Naive B cell (primary cell): ENCODE results near the gene TSC2. TPM values are rescaled to one million over a fixed set of nuclear protein-coding genes. Genes with fewer than 3 reads are reported as not detected.
"Not testable (repeated sequence)": the region's sequence is repeated elsewhere in the genome, so short reads cannot be mapped to it uniquely, and the experiment has no call there.

Experiments
- ATAC-seq, 2 donors: fragments of 150-1000 bp; cut with Tn5 transposase; 2 replicates each; pipeline ENCODE4 v1.10.0; 2021; ENCODE audit warnings: low read depth in 2 of 2, mild to moderate bottlenecking in 2 of 2, moderate library complexity in 2 of 2
- DNase-seq: peaks from one replicate; pipeline ENCODE4 v3.0.0; 2022
- H3K27ac Mint-ChIP-seq, 6 donors: one replicate each; pipeline ENCODE4 v1.8.0; 2020 to 2022; ENCODE audit warnings: mild to moderate bottlenecking in 6 of 6, mixed read lengths in 6 of 6, moderate library complexity in 5 of 6, inconsistent platforms in 2 of 6
- H3K27me3 Mint-ChIP-seq, 3 donors: one replicate each; pipeline ENCODE4 v1.8.0; 2021 to 2022; ENCODE audit warnings: mixed read lengths in 3 of 3, mild to moderate bottlenecking in 1 of 3
- H3K36me3 Mint-ChIP-seq, 2 donors: one replicate each; pipeline ENCODE4 v1.8.0; 2020 to 2022; ENCODE audit warnings: mixed read lengths in 2 of 2, inconsistent platforms in 1 of 2, mild to moderate bottlenecking in 1 of 2
- H3K4me1 Mint-ChIP-seq, 3 donors: one replicate each; pipeline ENCODE4 v1.8.0; 2020 to 2022; ENCODE audit warnings: mixed read lengths in 3 of 3, inconsistent platforms in 1 of 3, mild to moderate bottlenecking in 1 of 3, moderate library complexity in 1 of 3
- H3K4me3 Mint-ChIP-seq, 8 donors: one replicate each; pipeline ENCODE4 v1.8.0; 2020 to 2022; ENCODE audit warnings: mild to moderate bottlenecking in 8 of 8, mixed read lengths in 8 of 8, moderate library complexity in 8 of 8, inconsistent platforms in 2 of 8
- H3K9me3 Mint-ChIP-seq, 7 donors: one replicate each; pipeline ENCODE4 v1.8.0; 2020 to 2022; ENCODE audit warnings: mixed read lengths in 7 of 7, mild to moderate bottlenecking in 5 of 7, inconsistent platforms in 2 of 7, moderate library complexity in 1 of 7
- polyA plus RNA-seq, 6 donors: library from polyadenylated mRNA; unstranded; fragments of 300-500 nt; fragmentation: Illumina TruSeq; gene quantifications; one replicate each; pipeline ENCODE4 v1.2.3, GENCODE V29; 2021; ENCODE audit warnings: low read depth in 6 of 6

The TSC2 gene
- polyA plus RNA-seq, 6 donors from 2014 or later = 16.6 to 45.0 (median 24.9) TPM

DNA sequence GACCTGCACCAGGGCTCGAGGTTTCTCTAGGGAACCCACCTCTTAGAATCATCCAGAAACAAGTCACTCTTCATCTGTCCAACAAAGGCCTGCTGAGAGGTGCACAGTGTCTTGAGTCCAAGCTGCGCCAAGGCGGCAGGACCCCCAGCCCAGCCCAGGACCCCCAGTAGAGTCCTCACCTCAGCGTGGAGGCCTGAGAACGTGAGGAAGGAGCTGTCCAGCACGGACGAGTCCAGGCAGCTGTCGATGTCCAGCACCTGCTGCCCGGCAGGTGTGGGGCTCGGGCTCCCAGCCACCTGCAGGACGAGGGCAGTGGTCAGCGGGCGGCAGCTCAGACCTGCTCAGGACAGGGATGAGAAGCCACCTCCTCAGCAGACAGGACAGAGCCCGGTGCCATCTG lies 49.9 kb downstream of the TSC2 start:
- not testable (repeated sequence) for H3K27me3 Mint-ChIP-seq, H3K36me3 Mint-ChIP-seq, H3K4me1 Mint-ChIP-seq, ATAC-seq, H3K4me3 Mint-ChIP-seq, DNase-seq, H3K27ac Mint-ChIP-seq, H3K9me3 Mint-ChIP-seq

DNA sequence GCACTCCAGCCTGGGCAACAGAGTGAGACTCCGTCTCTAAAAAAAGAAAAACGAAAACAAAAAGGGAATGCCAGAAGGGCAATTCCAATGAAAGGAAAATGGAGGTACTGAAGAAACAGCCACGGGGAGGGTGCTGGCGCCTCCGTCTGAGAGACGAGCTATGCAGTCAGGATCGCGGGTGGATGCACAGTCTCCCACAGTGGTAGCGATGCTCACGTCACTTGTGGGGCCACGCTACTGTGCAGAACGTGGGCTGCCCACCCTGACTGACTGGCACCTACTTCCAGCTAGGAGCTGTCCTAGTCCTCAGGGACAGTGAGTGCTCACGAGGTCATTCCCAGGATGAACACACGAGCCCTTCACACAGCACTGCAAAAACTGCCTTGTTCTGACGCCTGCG lies 53.8 kb downstream of the TSC2 start:
- not testable (repeated sequence) for H3K4me1 Mint-ChIP-seq, DNase-seq, H3K9me3 Mint-ChIP-seq, ATAC-seq, H3K27ac Mint-ChIP-seq, H3K27me3 Mint-ChIP-seq, H3K36me3 Mint-ChIP-seq, H3K4me3 Mint-ChIP-seq

DNA sequence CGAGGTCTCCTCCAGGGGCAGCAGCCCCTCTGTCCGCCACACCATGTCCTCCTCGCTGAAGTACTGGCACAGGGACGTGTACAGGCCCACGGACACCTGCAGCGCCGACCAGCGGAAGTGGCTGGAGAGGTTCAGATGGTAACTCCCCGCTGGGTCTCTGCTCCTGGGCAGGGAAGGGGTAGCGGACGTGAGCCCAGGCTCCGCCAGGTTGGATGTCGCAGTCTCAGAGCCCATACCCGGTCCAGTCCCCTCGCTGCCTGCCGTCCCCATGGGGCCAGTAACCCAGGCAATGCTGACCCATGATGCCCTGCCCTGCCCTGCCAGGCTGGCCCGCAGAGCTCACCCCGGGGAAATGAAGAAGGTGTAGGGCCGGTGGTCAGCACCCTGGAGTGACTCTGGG lies 54.7 kb downstream of the TSC2 start:
- H3K27me3 Mint-ChIP-seq = no peaks in the 10 kb centered on the region
- no peak for DNase-seq
- no peaks in the 10 kb centered on the region for H3K36me3 Mint-ChIP-seq
- no peak for ATAC-seq
- H3K4me3 Mint-ChIP-seq = no peak overlapping the region
- no peak overlapping the region for H3K27ac Mint-ChIP-seq
- peaks cover 0 to 3% (median 1%) of the 10 kb centered on the region in 3 donors for H3K4me1 Mint-ChIP-seq
- H3K9me3 Mint-ChIP-seq = no peaks in the 10 kb centered on the region

DNA sequence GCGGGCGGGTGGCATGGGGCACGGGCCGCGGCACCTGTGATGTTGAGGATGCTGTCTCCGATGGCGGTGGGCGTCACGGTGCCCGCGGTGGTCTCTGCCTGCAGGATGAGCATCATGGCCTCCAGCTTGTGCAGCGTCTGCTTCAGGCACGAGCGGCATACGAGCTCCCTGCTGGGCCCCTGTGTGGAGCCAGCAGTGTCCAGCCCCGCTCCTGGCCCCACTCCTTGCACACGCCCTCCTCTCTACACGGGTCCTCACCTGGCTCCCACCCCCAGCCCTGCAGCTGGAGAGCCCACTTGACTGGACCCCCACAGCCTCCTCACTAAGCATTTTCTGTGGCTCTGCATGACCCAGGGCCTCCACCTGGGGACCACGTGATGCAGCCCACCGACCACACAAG lies 56.7 kb downstream of the TSC2 start:
- not testable (repeated sequence) for ATAC-seq, DNase-seq, H3K9me3 Mint-ChIP-seq, H3K27me3 Mint-ChIP-seq, H3K4me3 Mint-ChIP-seq, H3K4me1 Mint-ChIP-seq, H3K36me3 Mint-ChIP-seq
- H3K27ac Mint-ChIP-seq = peak overlapping the region in 1 of 6 donors; percentile 66

DNA sequence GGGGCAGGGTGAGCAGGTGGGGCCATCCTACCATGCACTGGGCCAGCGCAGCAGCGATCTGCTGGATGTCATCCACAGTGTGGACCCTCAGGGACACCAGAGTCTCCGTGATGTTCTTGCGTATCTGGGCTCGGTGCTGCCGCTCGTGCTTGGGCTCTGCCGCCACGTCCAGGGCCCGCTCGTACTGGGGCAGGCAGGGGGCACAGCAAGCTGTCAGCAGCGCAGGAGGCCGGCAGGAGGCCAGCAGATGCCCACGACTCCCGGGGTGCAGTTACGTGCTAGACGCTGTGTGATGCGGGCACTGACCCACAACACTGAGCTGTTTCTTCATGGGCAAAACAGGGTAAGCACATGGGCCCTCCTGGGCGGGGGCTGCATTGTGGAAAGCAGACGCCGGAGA lies 57.5 kb downstream of the TSC2 start:
- H3K9me3 Mint-ChIP-seq, H3K27me3 Mint-ChIP-seq, H3K36me3 Mint-ChIP-seq, H3K27ac Mint-ChIP-seq, H3K4me3 Mint-ChIP-seq, ATAC-seq, H3K4me1 Mint-ChIP-seq, DNase-seq: not testable (repeated sequence)

DNA sequence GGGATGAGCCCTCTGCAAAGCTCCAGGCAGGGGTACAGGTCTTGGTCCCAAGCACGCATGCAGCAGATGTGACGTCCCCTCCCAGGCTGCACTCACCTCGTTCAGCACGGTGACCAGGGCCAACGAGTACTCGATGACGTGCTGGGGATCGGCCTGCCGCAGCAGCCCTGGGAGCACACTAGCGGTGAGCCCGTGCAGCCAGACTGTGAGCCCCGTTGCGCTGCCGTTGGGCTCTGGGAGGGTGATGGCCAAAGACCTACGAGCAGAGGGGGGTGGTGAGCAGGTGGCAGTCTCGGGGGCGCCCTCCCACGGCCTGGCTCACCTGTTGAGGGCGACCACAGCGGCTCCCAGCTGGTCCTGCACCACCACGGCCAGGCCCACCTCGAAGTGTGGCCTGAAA lies 58.0 kb downstream of the TSC2 start:
- peak overlapping the region in 1 of 8 donors; percentile 44 for H3K4me3 Mint-ChIP-seq
- not testable (repeated sequence) for H3K27ac Mint-ChIP-seq, H3K9me3 Mint-ChIP-seq, DNase-seq, ATAC-seq, H3K4me1 Mint-ChIP-seq, H3K27me3 Mint-ChIP-seq, H3K36me3 Mint-ChIP-seq

DNA sequence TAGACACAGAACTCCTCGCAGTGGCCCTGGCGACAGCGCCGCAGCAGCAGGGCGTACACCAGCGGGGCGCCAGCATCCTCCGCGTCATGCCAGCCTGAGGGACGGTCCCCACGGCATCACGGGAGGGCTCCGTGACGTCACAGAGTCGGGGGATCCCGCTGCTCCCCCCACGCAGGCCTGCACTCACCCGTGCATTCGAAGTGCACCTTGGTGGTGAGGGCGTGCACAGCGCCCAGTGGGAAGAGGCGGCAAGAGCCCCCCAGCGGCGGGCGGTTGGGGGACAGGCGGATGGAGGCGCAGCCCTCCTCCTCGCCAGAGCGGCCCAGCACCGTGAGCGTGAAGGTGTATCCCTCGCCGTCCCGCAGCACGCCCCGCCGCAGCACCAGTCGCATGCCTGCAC lies 58.4 kb downstream of the TSC2 start:
- not testable (repeated sequence) for H3K27me3 Mint-ChIP-seq, H3K4me1 Mint-ChIP-seq, H3K9me3 Mint-ChIP-seq, DNase-seq, H3K27ac Mint-ChIP-seq, ATAC-seq, H3K36me3 Mint-ChIP-seq, H3K4me3 Mint-ChIP-seq

DNA sequence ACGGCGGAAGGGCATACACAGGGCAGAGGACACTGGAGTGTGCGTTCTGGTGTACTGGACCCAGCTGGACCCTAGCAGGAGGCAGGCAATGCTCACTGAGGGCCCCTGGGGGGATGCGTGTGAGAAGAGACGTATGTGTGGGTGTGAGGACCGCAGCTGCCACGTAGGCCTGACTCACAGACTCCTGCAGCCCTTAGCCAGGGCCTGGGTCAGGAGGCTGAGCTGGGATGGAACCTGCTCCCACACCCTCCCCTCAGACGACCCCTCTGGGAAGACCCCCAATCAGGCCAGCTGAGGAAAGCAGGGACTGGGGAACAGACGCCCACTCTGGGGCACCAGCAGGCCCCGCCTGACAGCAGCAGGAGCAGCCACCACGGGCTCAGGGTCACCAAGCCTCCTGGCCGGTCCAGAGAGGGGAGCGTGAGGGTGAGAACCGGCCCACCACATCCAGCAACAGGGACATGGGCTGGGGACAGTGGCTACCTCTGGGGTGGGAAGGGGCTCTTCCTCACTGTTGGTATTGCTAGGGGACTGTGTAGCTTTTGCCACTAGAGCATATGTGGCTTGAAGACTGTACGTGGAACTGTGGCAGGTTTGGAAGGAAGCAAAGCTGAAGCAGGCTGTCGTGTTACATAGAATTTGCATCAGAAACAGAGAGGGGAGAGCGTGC lies 59.5 kb downstream of the TSC2 start:
- ATAC-seq, H3K9me3 Mint-ChIP-seq, DNase-seq, H3K4me1 Mint-ChIP-seq, H3K4me3 Mint-ChIP-seq, H3K27me3 Mint-ChIP-seq, H3K36me3 Mint-ChIP-seq: not testable (repeated sequence)
- H3K27ac Mint-ChIP-seq = peak overlapping the region in 2 of 6 donors; percentile 63 to 70

DNA sequence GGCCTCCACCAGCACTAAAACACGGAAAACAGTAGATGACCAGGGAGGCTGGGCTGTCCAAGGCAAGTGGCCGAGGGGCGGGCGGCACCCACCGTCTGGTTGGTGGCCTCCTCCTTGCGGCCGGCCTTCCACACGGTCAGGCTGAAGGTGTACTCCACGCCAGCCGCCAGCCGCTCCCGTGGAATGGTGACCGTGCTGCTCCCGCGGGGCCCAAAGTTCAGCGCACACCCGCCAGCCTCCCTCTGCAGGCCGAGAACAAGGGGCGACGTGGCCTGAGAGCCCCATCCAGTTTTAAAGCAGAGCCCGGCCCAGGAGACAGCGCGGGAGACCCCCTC lies 60.0 kb downstream of the TSC2 start:
- not testable (repeated sequence) for H3K9me3 Mint-ChIP-seq, DNase-seq, H3K27me3 Mint-ChIP-seq, ATAC-seq, H3K4me3 Mint-ChIP-seq, H3K36me3 Mint-ChIP-seq, H3K4me1 Mint-ChIP-seq, H3K27ac Mint-ChIP-seq

DNA sequence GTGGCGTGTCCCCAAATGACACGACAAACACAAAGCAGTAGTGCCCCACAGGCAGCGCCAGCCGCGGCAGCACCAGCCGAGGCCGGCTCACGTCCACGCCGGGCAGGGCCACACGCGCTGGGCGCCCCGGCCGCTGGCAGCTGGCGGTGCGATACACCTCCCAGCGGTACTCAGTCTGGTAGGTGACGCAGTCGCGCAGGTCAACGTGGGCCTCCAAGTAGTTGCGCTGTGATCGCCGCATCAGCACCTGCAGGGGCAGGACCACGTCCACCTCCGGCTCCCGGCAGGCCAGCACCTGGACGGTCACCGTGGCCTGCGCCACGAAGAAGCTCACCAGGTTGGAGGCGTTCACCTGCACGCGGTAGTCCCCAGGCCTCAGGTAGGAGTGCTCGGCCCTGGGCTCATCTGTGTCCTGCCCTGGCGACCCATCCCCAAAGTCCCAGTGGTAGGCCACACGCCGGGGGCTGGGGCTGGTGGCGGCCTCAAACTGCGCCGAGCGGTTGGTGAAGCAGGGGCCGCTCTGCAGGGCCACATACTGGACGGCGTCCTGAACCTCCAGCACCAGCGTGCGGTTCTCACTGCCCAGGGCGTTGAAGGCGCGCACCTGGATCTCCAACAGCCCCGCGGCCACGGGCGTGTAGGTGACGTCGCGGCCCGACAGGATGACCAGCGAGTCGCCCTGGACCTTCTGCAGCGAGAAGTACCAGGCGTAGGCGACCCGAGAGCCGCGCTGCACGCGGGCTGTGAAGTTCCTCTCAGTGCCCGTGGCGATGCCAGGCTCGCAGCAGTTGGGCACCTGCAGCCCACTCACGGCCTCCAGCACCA lies 60.9 kb downstream of the TSC2 start:
- not testable (repeated sequence) for H3K4me1 Mint-ChIP-seq, H3K36me3 Mint-ChIP-seq, ATAC-seq, DNase-seq, H3K27ac Mint-ChIP-seq, H3K27me3 Mint-ChIP-seq, H3K9me3 Mint-ChIP-seq, H3K4me3 Mint-ChIP-seq

DNA sequence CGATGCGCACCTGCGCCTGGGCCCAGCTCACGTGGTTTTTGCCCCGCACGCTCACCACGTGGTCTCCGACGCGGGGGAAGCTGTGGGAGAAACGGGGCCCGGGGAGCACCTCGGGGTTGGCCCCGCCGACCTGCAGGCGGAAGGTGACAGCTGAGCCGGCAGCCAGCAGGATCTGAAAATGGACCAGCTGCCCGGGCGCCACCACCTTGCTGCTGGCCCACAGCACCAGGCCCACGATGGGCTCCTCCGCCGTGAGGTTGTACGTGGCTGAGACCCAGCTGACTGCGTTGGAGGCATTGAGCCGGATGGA lies 61.4 kb downstream of the TSC2 start:
- not testable (repeated sequence) for DNase-seq, H3K4me3 Mint-ChIP-seq, H3K36me3 Mint-ChIP-seq, H3K9me3 Mint-ChIP-seq, ATAC-seq, H3K27me3 Mint-ChIP-seq, H3K4me1 Mint-ChIP-seq, H3K27ac Mint-ChIP-seq

DNA sequence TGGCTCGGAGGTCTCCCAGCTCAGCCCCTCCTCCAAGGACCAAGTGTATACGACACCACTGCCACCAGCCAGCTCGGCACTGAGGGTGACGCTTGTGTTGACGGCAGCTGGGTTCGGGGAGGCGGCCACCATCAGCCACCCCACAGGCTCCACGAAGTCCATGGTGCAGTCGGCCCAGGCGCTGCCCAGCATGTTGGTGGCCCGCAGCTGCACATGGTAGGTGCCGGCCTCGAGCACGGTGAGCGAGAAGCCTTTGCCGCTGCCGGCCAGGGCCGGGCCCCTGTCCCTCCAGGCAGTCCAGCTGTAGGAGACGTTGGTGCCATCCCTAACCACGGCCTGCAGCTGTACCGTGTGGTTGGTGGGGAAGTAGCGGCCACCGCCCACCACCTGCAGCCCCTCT lies 62.1 kb downstream of the TSC2 start:
- H3K4me1 Mint-ChIP-seq, H3K27ac Mint-ChIP-seq, DNase-seq, H3K27me3 Mint-ChIP-seq, H3K36me3 Mint-ChIP-seq, H3K9me3 Mint-ChIP-seq, H3K4me3 Mint-ChIP-seq, ATAC-seq: not testable (repeated sequence)

DNA sequence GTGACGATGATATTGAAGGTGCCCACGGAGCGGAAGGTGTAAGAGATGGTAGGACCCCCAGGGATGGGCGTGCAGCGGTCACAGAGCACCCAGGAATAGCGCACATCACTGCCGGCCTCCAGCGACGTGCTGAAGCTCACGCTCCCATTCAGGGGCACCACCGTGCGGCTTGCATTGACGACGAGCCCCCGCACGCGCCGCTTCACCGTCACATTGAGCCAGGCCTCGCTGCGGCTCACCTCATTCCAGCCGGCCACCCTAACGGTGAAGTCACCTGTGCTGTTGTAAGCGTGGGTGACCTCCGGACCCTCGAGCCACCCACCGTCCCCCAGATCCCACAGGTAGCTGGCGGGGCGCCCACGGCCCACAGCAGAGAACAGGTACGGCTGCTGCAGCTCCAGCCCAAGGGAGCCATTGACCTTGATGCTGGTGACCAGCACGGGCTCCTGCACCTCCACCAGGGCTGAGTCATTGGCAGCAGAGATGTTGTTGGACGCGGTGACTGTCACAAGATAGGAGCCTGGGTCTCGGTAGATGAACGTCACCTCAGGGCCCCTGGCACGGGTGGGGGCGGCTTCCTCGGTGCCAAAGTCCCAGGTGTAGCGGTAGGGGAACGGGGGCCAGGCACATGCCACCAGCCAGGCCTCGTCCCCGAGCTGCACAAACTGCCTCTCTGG lies 62.7 kb downstream of the TSC2 start:
- not testable (repeated sequence) for DNase-seq, H3K4me3 Mint-ChIP-seq, H3K9me3 Mint-ChIP-seq, H3K4me1 Mint-ChIP-seq, H3K36me3 Mint-ChIP-seq, H3K27ac Mint-ChIP-seq, ATAC-seq, H3K27me3 Mint-ChIP-seq

DNA sequence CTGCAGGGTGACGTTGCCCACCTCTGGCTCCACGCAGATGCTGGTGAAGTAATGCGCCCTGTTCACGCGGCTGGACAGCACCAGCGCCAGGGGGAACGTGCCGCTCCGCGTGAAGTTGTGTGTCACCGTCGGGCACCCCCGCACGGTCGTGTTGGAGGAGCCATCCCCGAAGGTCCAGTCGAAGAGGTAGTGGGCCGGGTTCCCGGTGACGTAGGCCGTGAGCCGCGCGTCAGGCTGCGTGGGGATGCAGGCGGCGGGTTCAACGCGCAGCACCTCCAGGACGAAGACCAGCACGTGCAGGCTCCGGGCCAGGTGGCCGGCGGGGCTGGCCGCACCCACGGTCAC lies 63.2 kb downstream of the TSC2 start:
- H3K9me3 Mint-ChIP-seq, H3K4me1 Mint-ChIP-seq, H3K27ac Mint-ChIP-seq, H3K4me3 Mint-ChIP-seq, H3K36me3 Mint-ChIP-seq, H3K27me3 Mint-ChIP-seq, DNase-seq, ATAC-seq: not testable (repeated sequence)
